ENCODE results near the gene KCNMB1. TPM values are rescaled to one million over a fixed set of nuclear protein-coding genes. Genes with fewer than 3 reads are reported as not detected.

The KCNMB1 gene
- total and polyA plus RNA-seq, 2 donors (not counting 1 experiment from before 2014, with no cell fraction given): 0.06 TPM; not detected in 1

DNA sequence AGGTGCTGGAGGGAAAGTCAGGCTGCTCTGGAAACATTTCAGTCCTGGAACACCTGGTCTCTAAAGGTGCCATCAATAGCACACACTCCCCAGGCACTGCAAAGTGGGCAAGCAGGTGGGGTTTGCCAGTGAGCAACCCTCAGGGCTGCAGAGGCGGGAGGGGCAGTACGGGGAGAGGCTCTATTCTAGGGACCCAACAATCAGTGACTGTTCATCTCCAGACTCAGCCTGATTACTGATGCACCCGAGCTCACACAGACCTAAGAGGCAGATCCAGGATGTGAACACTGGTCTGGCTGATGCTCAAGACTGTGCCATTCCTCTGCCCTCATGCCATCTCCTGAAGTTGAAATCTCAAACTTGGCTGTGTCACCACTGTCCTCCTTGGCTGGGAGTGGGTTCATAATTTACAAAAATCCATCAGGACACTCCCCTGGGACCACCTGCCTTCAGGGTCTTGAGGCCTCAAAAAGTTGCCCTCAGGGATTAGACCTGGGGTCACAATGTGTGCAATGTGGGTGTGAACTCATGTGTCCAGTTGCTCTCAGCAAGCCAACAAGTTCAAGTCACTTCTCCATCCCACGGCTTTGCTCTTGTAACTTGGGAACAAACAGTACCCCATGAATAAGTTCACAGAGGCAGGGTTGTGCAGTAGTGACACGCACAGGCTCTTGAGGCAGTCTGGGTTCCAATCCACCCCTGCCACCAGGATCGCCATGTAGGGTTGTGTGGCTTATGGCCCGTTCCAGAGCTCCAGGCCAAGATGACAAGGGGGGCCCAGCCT, 19.9 kb upstream of the KCNMB1 start:
- Histone ChIP-seq H3K9me3 (ENCODE audit: control extremely low read depth in 1 of 3, control insufficient read depth in 2 of 3, insufficient read depth in 1 of 3, low read length in 2 of 3) (no peaks in the 10 kb centered on the region), H4K20me1 (ENCODE audit: control insufficient read depth, insufficient read depth, low read length, poor library complexity, severe bottlenecking) (no peaks in the 10 kb centered on the region), H3K27me3 (replicated peaks in 1 of 4; ENCODE audit: control extremely low read depth in 1 of 4, control insufficient read depth in 3 of 4, insufficient read depth in 4 of 4, low read length in 3 of 4) (no peaks in the 10 kb centered on the region), H3K4me3 (ENCODE audit: control extremely low read depth in 1 of 5, extremely low read depth in 1 of 5, insufficient read depth in 1 of 5, low read depth in 2 of 5, low read length in 4 of 5) (no peak overlapping the region), H3K4me1 (ENCODE audit: control insufficient read depth in 2 of 2, insufficient read depth in 2 of 2, low read length in 2 of 2) (peaks cover 10% of the 10 kb centered on the region in 2 donors), H3K27ac (ENCODE audit: low read length in 2 of 2) (no peak overlapping the region), H3K36me3 (replicated peaks in 1 of 2; ENCODE audit: control extremely low read depth in 1 of 2, control insufficient read depth in 1 of 2, extremely low read depth in 1 of 2, insufficient read depth in 2 of 2, low read length in 1 of 2) (no peaks in the 10 kb centered on the region), H3K9ac (ENCODE audit: low read length) (no peak overlapping the region), H2AFZ (ENCODE audit: insufficient read depth, low read depth, low read length, poor library complexity, severe bottlenecking) (no peak overlapping the region), H3K79me2 (ENCODE audit: control insufficient read depth, insufficient read depth, low read length) (no peaks in the 10 kb centered on the region), H3K4me2 (replicated peaks; ENCODE audit: low read depth, low read length, poor library complexity, severe bottlenecking) (no peak overlapping the region)
- Mint-ChIP-seq H3K27ac (no peak overlapping the region), H3K4me1 (peaks cover 17% of the 10 kb centered on the region), H3K4me3 (no peak overlapping the region), H3K27me3 (peaks cover 2% of the 10 kb centered on the region), H3K9me3 (ENCODE audit: insufficient read depth) (no peaks in the 10 kb centered on the region)
- ChIA-PET CTCF (no interaction called here), POLR2A (no interaction called here)
- TF ChIP-seq EZH2 (IDR thresholded peaks at IDR 0.05; ENCODE audit: borderline replicate concordance, insufficient read depth, low read depth, low read length, poor library complexity, severe bottlenecking): no peak
- TF ChIP-seq, protein P1, sequence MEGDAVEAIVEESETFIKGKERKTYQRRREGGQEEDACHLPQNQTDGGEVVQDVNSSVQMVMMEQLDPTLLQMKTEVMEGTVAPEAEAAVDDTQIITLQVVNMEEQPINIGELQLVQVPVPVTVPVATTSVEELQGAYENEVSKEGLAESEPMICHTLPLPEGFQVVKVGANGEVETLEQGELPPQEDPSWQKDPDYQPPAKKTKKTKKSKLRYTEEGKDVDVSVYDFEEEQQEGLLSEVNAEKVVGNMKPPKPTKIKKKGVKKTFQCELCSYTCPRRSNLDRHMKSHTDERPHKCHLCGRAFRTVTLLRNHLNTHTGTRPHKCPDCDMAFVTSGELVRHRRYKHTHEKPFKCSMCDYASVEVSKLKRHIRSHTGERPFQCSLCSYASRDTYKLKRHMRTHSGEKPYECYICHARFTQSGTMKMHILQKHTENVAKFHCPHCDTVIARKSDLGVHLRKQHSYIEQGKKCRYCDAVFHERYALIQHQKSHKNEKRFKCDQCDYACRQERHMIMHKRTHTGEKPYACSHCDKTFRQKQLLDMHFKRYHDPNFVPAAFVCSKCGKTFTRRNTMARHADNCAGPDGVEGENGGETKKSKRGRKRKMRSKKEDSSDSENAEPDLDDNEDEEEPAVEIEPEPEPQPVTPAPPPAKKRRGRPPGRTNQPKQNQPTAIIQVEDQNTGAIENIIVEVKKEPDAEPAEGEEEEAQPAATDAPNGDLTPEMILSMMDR (IDR thresholded peaks at IDR 0.05): no peak
- 91% methylated on average over 7 of the region's 7 CpGs for WGBS (ENCODE audit: insufficient coverage)
- ATAC-seq (ENCODE audit: low read depth): no peak
- DNase-seq: no peak
- intact Hi-C loops (cut with micrococcal nuclease): no loop called here

DNA sequence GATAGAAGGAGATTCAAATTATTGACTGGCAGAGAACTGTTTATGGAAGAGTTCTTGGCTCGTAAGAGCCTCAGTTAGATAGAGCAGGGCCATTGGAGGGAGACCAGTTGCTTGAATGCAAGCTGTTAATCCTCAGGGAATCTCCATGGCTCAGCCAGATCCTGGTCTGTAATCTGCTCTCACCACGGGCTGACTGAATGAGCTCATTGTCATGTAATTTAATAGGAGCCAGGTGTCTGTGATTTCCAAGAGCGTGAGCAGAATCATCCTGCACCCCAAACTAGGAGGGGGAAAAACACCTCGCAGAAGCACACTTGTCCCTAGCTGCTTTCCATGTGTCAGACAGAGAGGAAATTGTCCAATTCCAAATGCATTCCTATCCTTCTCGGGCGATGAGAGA, 19.1 kb upstream of the KCNMB1 start:
- no peak overlapping the region for H3K4me3 Mint-ChIP-seq
- WGBS (ENCODE audit: insufficient coverage): 76% methylated on average over 3 of the region's 6 CpGs
- H2AFZ ChIP-seq (ENCODE audit: insufficient read depth, low read depth, low read length, poor library complexity, severe bottlenecking): no peak overlapping the region
- H3K4me1 ChIP-seq (ENCODE audit: control insufficient read depth in 2 of 2, insufficient read depth in 2 of 2, low read length in 2 of 2): peaks cover 10% of the 10 kb centered on the region in 2 donors
- no peaks in the 10 kb centered on the region for H3K79me2 ChIP-seq (ENCODE audit: control insufficient read depth, insufficient read depth, low read length)
- H4K20me1 ChIP-seq (ENCODE audit: control insufficient read depth, insufficient read depth, low read length, poor library complexity, severe bottlenecking): no peaks in the 10 kb centered on the region
- TF ChIP-seq EZH2 (IDR thresholded peaks at IDR 0.05; ENCODE audit: borderline replicate concordance, insufficient read depth, low read depth, low read length, poor library complexity, severe bottlenecking): no peak
- TF ChIP-seq, protein P1 (IDR thresholded peaks at IDR 0.05): no peak
- intact Hi-C loops (cut with micrococcal nuclease): no loop called here
- no peak overlapping the region for H3K4me2 ChIP-seq (replicated peaks; ENCODE audit: low read depth, low read length, poor library complexity, severe bottlenecking)
- peaks cover 2% of the 10 kb centered on the region for H3K27me3 Mint-ChIP-seq
- peaks cover 17% of the 10 kb centered on the region for H3K4me1 Mint-ChIP-seq
- no peak overlapping the region for H3K27ac Mint-ChIP-seq
- no peak for ATAC-seq (ENCODE audit: low read depth)
- H3K9ac ChIP-seq (ENCODE audit: low read length): no peak overlapping the region
- no peak overlapping the region for H3K4me3 ChIP-seq (ENCODE audit: control extremely low read depth in 1 of 5, extremely low read depth in 1 of 5, insufficient read depth in 1 of 5, low read depth in 2 of 5, low read length in 4 of 5)
- ChIA-PET POLR2A (no interaction called here), CTCF (interaction anchor here (1.0 to 1.3 kb wide), 2 partner anchors 11 to 27 kb away, joined by 3 to 4 read pairs; no protein-coding TSS in a partner anchor)
- no peak for DNase-seq
- no peaks in the 10 kb centered on the region for H3K9me3 Mint-ChIP-seq (ENCODE audit: insufficient read depth)
- no peaks in the 10 kb centered on the region for H3K27me3 ChIP-seq (replicated peaks in 1 of 4; ENCODE audit: control extremely low read depth in 1 of 4, control insufficient read depth in 3 of 4, insufficient read depth in 4 of 4, low read length in 3 of 4)
- no peak overlapping the region for H3K27ac ChIP-seq (ENCODE audit: low read length in 2 of 2)
- H3K9me3 ChIP-seq (ENCODE audit: control extremely low read depth in 1 of 3, control insufficient read depth in 2 of 3, insufficient read depth in 1 of 3, low read length in 2 of 3): no peaks in the 10 kb centered on the region
- H3K36me3 ChIP-seq (replicated peaks in 1 of 2; ENCODE audit: control extremely low read depth in 1 of 2, control insufficient read depth in 1 of 2, extremely low read depth in 1 of 2, insufficient read depth in 2 of 2, low read length in 1 of 2): no peaks in the 10 kb centered on the region

All from B cell (primary cell).